DMS53 (cell line): ENCODE data around the gene HS2ST1.

ENCODE experiments used
- DNase-seq: peaks from one replicate; lab custom pipeline; 2025; lab: John Stamatoyannopoulos, UW

The HS2ST1 gene

GRCh38 chr1:87113313-87113712, 198.9 kb downstream of the HS2ST1 start:
- no peak for DNase-seq

DNA sequence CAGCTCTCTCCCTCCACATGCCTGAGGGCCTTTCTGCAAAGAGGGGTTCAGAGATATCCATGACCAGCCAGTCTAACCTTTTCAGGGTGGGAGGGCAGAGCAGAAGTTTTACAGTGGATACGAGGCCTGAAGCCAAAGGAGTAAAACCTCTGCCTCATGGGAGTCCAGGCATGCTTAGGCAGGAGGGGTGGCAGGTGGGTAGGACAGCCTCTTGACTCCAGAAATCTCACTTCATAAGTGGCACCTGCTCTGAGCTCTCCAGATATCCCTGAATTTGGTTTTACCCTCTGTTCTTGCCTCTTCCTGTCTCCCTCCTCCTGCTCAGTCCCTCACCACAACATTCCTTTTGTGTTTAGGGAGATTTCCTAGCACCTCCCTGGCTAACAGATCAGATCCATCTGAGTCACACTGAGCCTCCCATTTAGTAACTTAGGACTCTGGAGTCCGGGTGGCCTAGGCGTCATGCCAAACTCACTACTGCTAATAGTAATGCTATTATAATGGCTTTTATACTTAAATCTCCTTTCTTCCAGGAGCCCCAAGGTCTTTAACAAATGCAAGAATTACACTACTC, 201.0 kb downstream of the HS2ST1 start:
- DNase-seq: no peak

DNA sequence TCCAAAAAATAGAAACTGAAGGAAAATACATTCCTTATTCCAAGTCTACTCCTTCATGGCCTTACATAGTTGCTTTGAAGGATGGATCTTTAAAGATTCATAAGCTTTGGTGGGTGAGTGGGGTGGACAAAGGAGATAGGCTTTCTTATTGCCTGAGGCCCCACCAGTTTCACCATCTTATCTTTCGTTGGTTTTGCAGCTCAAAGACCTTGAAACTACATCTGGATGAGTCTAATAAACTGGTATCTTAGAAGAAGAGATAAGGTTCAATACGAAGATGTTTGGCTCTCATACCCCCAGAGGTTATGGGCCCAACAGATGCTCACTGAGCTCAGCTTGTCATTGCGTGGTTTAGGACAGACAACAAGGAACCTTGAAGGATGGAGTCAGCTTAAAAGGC, 201.5 kb downstream of the HS2ST1 start:
- no peak for DNase-seq

DNA sequence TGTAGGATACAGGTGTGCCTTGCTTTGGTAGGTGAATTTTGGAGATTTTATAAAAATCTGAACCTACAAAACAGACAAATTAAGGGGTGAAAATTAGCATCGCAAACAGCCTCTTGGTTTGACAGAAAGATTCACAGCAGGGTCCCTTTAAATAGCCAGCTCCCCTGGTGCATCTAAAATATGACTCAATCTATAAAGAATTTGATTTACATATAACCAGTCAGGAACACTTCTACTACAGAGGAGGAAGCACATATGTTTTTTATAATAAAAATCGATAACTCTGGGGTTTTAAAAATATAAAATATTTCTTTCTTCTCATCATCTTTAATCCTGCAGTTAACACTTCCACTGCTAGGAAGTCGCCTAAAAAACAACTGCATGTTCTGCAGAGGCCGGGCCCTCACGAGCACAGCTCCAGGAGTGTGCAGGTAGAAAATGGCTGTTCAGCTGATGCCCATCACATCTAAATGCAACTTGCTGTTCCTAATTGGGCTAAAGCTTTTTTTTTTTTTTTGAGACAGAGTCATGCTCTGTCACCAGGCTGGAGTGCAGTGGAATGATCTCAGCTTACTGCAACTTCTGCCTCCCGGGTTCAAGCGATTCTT, 203.4 kb downstream of the HS2ST1 start:
- DNase-seq: no peak

- DNase-seq: no peak
These were observed 205.2 kb downstream of the HS2ST1 start for GRCh38 chr1:87119541-87120140.

DNA sequence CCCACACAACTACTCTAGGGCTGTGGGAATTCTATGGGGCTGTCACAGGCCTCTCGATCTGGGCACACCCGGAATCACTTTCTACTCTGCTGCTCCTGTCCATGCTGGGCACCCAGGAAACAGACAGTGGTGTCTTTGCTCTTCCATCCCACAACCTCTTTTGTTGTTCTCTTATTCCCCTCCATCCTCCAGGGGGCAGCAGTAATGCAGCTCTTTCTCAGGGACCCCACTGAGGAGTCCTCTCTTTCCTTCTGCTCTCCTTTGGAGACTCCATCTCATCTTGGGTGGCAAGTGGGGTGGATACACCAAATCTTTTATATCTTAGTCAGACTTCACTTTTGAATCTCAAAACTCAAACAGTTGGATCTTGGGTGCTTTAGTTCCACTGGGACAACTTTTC, 206.3 kb downstream of the HS2ST1 start:
- DNase-seq: peak; percentile 33

DNA sequence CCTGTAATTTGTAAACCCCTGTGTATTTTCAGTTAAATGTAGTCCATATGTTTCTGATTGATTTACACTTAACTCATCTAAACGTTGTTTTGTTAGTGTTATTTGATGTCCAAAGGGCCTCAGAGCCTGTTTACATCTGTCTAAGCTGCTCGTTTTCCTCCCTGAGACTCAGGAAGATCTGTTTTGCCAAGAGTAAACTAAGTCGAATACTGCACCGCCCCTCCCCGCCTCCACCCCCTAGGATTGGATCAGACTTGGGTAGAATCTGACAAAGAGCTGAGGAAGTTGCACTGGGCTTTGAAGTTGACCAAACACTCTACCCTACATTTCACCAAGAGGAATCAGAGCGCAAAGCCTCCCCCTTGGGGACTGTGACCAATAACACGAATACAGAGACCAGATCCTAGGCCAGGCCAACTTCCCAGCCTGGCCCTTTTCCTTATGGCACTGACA, 207.3 kb downstream of the HS2ST1 start:
- no peak for DNase-seq

- no peak for DNase-seq
These were observed 207.8 kb downstream of the HS2ST1 start for GRCh38 chr1:87122243-87122642.

GRCh38 chr1:87123610-87124009, 209.2 kb downstream of the HS2ST1 start:
- DNase-seq: no peak

- no peak for DNase-seq
These were observed 212.6 kb downstream of the HS2ST1 start for GRCh38 chr1:87126886-87127505.

GRCh38 chr1:87127581-87127980, 213.1 kb downstream of the HS2ST1 start:
- no peak for DNase-seq

DNA sequence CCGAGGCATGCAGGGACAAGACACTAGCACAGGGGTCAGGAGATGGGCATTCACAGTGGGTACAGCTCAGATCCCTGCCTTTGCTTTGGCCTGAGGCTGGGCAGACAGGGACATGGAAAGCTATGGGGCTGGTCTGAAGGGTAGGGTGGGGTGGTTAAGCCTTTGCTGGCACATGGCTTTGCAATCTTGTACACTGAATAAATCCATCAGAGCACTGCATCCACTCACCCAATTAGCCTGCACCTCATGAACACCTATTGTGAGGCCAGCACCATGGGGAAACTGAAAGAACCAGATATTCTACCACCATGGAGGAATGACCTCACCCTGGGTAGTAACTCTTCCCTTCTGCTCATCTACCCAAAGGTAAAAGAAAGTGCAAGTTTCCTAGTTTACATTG, 214.6 kb downstream of the HS2ST1 start:
- no peak for DNase-seq

GRCh38 chr1:87129606-87130005, 215.2 kb downstream of the HS2ST1 start:
- no peak for DNase-seq

DNA sequence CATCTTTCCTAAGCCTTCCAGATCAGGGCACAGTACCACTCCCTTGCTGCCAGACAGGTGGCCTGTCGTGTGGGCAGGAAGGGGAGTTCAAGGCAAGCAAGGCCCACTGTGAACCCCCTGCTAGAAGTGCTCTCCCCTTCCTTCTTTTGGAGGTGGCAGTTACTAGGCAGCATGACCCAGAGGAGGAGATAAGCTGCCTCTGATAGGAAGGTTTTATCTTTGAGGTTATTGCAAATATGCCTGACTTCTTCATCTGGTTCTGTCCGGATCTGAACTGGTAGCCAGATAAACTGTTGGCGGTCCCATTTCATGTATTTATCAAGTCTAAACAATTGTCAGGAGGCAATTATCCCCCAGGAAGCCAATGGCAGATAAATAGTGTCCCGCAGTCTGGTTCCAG, 216.0 kb downstream of the HS2ST1 start:
- no peak for DNase-seq

DNA sequence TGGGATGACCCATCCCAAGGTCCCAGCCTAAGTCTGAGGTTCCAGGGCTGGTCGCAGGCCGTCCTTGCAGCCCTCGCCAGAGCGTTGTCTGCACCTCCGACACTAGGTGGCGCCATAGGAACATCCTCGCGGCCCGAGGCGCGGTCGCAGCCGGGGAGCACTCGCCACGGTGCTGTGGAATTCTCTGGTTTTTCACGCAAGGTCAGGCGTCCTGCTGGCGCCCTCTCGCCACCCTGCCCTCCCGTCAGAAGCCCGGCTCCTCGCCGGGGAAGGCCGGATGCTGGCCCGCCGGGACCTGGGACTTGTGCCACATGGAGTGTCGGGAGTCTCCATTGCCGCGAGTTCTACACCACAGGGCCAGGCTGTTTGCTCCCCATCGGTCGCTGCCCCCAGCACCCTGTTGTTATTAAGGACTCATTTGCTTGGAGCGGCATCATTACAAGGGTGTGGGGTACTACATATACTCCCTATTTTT, 217.4 kb downstream of the HS2ST1 start:
- DNase-seq: peak; percentile 91

GRCh38 chr1:87132284-87132870, 217.9 kb downstream of the HS2ST1 start:
- no peak for DNase-seq

- no peak for DNase-seq
These were observed 219.6 kb downstream of the HS2ST1 start for GRCh38 chr1:87134061-87134460.

DNA sequence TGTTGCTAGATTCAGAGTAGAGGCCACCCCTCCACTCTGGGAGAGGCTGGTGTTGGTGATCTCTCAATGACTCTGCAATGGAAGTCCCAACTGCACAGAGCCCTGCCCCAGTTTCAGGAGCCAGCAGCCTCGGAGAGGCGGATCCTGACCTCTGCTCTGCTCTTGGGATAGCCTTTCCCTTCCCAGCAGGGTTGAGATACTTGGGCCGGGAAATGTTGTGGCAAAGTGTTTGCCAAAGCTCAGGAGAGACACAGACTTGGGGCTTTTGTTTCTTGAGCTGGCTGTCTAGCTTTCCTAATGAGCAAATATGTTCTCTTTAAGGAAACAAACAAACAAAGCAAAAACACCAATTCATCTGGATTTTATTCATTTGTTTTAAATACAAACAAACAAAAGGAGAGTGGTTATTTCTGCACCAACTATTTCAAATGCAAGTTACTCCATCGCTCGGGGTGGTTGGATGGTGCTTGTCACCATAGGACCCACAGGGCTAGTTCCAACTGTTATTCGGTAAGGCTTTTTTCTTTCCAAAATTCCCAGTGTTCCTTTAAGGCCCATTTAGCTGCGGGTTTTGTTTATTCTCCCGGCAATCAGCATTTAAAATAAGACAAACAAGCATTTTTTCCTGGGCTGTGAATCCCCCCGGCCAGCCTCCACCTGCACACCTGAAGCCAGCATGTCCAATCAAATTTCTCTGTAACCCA, 220.3 kb downstream of the HS2ST1 start:
- no peak for DNase-seq

DNA sequence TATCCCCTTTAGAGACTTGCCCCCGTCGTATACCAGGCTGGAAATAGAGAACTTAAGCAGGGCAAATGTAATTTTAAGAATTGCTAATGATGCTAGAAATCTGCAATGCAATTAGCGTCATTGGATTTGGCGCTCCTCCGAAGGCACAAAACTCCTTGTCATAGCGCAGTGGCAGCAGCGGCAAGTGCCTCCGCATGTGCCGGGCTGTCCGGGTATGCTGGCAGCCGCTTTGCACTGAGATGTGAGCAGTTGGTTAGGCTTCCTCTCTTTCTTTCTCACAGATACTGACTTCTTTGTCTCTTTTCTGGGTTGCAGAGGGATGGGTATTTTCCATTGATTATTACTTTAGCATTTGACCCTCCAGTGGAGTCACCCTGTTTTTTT, 220.9 kb downstream of the HS2ST1 start:
- DNase-seq: no peak

- no peak for DNase-seq
These were observed 222.3 kb downstream of the HS2ST1 start for GRCh38 chr1:87136607-87137341.

DNA sequence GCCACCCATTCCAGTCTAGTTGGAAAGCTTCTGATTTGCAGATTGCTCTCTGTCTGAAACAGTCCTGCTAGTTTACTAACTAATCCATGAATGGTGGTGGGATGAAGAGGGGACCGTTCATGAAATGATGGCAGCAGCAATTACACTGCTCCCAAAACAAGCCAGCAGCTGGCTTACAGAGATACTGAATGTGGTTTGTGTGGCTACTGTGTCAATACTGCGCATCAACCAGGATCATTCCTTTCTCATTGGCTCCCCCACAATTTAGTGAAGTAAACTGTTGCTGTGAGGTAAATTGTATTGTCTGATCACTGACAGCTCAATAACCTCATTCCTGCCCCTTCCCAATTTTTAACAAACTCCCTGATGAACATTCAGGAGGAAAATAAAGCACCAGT, 222.9 kb downstream of the HS2ST1 start:
- no peak for DNase-seq
